RPMI7951 (cell line): Measurements from ENCODE around the gene C10orf71. TPM values are rescaled to one million over a fixed set of nuclear protein-coding genes. Genes with fewer than 3 reads are reported as not detected.

Experiments used
- DNase-seq: peaks from one replicate; pipeline ENCODE4 v3.0.0-alpha.2; 2012; ENCODE audit warnings: low read depth
- total RNA-seq: library from RNA; depleted of rRNA; stranded (reverse); fragments of >200 nt; shearing (Covaris generic); gene quantifications from 2 replicates; pipeline ENCODE4 v1.2.3, GENCODE V29; 2014

Gene C10orf71
- total RNA-seq, 1 experiment from 2014 or later = not detected

DNA sequence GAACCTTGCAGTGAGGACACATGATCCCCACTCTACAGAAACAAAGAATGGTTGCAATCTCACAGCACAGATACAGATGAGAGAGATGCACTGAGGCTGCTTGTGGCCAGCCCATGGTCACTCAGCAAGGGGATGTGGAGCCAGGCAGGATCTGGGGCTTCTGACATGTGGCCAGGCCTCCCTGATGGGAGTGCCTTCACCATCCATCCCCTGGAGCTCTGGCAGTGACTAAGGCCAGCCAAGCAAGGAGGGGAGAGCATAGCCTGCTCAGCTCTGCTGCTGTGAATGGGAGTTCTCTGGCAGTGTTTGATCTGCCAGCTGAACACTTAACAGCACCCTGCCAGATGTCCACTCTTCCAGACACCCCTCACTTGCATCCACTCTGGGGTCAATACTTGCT lies 19.8 kb downstream of the C10orf71 start:
- no peak for DNase-seq

DNA sequence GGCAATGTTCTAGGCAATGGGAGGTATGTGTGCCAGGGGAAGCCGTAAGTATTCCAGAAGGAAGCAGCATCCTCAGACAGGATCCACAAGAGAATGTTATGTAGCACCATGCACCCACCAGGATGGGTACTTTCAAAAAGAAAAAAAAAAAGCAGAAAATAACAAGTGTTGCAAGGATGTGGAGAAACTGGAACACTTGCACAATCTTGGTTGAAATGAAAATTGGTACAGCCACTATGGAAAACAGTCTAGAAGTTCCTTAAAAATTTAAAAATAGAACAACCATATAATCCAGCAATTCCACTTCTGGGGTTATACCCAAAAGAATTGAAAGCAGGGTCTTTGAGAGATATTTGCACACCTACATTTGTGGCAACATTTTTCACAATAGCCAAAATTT lies 20.2 kb downstream of the C10orf71 start:
- DNase-seq = no peak

DNA sequence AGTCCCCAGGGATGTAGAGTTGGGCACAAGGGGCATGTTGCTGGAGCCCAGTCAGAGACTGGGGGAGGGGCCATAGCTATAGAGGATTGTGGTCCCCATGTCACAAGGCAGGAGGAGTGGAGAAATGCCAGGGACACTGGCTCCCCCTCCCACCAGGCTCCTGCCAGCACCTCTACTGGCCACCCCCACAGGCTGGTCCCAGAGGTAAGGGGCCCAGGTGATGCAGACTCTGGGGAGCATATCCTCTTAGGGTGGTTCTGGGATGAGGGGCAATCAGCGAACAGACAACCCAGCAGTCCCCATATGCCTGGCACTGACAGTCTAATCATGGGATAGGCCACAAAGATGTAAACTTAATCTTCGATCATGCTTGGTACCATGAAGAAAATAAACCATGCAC lies 21.2 kb downstream of the C10orf71 start:
- no peak for DNase-seq

DNA sequence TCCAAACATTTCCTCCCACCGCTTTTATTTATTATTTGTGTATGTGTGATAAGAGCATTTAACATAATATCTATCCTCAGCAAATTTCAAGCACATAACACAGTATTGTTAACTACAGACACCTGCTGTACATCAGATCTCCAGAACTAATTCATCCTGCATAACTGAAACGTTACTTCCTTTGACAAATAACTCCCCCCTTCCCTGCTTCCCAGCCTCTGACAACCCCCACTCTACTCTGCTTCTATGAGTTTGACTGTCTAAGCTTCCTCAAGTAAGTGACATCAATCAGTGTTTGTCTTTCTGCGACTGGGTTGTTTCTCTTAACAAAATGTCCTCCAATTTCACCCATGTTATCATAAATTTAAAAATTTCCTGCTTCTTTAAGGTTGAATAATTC lies 22.1 kb downstream of the C10orf71 start:
- DNase-seq = no peak

DNA sequence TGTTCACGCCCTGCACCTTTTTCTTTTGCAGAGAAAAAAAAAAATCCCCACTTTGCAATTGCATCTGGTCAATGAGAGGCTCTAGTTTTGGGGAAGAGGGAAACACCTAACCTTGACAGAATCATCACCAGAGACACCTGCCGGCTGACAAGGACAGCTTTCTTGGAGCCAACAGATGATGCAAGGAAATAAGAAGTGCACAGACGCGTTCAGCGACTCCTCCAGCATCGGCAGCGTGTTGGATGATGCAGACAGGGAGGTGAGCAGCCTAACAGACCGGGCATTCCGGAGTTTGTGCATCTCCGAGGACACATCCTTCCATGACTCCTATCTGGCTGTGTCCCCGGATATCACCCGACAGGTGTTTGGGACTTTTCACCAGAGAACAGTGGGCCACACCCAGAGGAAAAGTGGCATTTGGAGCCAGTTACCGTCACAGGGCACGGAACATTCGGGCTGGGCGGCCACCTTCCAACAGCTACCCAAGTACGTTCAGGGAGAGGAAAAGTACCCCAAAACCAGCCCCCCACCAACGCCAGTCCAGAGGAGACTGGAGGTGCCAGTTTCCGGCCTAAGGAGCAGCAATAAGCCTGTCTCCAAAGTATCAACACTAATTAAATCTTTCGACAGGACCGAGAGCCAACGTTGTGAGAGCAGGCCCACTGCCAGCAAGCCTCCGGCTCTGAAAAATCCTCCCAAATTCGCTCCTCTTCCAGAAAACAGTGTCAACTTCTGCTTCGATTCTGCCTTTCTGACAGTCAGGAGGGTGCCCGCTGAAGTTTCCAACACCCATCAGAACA lies 23.6 kb downstream of the C10orf71 start:
- DNase-seq = no peak

DNA sequence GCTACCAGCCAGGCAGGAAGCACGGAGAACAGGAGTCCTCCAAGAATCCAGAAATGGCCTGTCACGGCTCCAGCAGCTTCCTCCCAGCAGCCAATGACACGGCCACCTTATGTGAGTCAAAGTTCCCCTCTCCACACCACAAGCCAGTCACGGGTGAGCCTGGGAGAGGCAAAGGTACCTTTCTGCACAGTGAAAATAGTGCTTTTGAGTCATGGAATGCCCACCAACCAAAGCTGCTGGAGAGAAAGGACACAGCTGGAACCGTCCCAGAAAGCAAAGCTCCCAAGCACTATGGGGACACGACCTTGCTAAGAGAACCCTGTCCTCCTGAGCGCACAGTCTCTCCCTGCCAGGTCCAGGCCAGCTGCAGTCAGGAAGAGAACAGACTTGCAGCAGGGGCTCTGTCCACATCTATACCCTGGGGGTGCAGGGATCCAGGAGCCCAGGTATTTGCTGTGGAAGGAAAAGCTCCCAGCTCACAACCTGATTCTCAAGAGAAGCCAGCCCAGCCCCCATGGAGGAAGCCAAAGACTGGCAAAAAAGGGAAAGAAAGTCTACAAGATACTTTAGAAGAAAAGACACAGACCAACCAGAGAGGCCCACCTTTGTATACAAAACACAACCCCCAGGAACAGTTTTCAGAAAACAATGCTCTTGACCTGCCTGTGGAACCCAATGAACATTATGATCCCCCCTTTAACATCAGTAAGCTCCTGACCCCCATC lies 24.4 kb downstream of the C10orf71 start:
- no peak for DNase-seq

DNA sequence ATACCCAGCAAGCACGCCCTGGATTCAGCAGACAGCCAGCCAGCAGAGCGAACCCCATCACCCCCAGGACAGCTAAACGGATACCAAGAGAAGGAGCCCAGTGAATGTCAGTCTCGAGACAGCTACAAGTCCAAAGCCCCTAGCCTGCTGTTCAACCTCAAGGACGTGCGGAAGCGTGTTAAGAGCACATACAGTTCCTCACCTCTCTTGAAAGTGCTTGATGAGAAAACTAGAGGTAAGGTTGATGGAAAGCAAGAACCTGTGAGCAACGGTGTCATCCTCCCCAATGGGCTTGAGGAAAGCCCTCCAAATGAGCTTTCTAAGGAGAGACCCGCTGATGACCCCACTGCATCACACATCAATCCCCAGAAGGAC lies 24.9 kb downstream of the C10orf71 start:
- DNase-seq = no peak

DNA sequence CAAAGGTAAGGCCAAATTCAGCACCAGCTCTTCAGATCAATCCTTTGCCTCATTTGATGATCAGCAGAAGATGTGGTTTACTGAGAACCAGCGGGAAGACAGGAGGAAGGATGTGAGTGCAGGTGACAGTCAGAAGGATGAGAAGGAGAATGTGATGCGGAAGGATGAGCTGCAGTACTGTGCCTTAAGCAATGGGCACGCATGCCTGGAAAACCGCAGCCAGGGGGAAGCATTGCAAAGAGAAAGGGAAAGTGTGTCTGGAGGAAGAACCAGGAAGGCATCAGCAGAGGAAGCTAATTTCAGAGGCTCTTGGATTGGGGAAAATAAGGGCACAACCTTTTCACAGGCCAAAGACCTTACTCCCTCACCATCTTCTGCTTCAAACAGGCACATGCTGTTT lies 25.7 kb downstream of the C10orf71 start:
- peak; percentile 13 for DNase-seq

DNA sequence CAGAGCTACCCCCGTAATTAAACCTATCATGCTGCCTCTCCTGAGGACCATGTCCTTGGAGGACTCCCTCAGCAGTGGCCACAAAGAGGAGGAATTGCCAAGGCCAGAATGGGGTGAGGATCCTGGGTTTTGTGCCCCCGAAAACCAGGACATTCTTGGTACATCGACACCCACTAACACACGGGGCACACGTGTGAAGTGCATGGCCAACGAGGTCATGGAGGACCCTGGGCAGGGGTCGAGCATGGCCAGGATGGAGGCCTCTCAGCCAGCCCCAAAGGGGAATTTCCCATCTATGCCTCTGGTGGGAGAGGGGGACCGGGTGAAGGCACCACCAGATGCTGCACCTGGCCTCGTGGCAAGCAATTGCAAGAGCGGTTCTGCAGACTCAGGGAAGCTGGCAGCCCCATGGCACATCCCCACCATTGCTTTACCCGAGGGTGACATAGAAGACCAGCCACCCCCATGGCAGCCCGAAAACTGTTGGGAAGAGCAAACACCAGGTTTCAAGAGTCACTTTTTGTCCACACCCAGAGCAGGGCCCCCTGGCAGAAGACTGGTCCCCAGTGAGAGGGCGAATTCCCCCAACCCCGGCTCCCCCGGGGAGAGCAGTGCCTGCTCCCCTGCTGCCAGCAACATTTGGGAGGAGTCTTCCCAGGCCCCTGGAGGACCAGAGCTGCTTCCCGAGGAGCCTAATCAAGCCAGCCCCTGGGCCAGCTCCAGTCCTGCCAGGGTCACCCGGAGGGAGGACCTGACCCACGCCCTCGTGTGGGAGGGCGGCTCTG lies 26.4 kb downstream of the C10orf71 start:
- no peak for DNase-seq

DNA sequence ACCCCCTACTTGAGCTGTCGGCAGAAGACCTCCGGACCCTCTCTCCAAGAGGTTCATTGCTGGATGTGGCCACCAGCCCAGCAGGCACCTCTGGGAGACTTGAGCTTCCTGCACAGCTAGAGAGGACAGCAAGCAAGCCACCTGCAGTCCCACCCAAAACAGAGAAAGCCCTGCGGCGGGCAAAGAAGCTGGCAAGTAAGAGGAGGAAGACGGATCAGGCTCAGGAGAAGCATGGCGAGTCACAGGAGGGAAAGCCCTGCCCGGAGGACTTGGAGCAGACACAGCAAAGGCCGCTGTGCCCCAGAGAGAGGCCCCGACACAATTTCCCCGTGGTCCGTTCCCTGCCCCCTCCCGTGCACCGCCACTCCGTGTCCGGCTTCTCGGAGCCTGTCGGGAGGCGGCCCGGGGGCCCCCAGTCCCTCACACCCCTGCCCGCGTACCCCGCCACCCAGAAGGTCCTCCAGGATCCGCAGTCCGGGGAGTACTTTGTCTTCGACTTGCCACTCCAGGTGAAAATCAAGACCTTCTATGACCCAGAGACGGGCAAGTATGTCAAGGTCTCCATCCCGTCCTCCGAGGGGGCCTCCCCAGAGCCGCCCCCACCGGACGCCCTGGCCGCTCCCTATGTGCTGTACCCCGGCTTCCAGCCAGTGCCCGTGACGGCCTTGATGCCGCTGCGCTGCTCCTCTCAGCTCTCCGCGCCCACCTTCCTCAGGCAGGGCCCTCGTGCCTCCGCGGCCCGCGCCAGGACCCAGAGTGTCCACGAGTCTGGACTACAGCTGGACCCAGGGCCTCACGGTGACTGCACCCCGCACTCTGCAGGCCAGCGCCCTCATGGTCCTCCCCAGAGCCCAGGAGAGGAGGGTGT lies 27.2 kb downstream of the C10orf71 start:
- DNase-seq = no peak

DNA sequence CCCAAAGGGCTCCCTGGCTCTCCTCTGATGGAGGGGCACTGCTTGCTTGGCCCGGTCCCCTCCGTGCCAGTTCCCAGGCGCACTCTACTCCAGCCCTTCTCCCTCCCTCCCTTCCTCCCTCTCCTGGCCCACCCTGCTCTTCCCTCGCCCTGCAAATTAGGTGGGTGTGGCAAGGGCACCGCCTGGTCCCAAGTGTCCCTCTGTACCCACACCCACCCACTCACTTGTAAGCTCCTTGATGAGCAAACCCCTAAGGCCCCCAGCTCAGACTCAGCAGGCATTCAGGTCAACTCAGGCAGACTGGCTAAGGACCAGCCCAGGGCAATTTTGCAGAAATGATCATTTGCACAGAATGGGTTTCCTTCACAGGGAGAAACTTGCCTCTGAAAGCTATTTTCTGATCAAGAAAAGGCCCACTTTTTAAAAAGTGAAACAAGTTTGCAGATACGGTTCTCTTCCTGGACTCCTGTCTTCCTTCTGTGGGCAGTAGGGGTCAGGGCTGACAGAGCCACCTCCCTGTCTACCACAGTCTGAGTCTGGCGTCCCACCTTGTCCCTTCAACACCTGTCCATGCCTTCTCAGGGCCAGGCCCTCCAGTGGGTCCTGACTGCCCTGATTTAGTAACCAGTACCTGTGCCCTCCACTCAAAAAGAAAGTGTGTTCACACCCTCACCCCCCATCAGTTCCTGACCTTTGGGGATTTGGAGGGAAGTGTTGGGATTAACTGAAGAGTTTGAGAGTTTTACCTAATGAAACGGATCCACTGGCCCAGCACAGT lies 28.3 kb downstream of the C10orf71 start:
- DNase-seq = no peak

DNA sequence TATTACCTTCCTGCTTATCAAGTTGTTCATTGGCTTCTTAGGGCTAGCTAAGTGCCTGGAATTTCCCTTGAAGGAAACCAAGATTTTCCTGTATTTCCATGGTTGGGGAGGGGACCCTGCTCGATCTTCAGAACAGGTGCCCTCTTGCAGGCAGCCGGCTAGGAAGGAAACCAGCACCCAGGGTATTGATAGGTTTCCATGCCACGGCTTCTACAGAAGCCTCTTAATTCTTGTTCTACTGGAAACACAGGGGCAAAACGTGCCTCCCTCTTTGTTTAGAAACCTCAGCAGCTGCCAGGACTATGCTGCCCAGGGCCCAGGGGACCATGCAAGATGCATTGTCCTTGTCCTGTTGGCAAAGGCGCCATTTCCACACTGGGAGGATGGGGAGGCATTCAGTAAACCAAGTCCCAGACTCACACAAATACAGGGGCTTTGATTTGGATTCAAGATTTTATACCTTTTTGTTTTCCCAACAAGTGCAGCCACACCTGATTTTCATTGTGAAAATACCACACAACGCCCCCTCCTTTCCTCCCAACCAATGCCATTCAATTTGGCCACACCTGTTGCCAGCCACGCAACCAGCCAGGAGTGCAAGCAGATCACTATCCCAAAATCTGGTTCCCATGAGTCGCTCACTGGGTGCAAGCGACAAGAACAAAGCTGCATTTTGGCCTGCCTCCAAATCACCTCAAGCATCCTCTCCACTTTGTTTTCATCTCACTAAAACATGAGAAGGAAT lies 29.6 kb downstream of the C10orf71 start:
- no peak for DNase-seq

DNA sequence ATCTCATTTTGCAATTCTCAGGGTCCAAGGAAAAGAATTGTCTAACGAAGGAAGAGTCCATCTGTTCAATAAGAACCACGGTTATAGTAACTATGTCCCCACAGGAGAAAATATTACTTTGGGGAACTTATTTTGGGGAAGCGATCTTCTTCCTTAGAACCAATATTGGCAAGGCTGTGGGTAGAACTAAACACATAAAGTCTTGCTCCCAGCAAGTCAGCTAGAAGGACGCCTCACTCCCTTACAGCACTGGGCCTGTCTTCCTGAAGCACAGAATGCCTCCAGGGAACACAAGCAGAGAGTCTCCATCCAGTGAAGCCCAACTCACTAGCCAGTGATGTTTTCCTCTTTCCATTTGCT lies 30.2 kb downstream of the C10orf71 start:
- DNase-seq = no peak

DNA sequence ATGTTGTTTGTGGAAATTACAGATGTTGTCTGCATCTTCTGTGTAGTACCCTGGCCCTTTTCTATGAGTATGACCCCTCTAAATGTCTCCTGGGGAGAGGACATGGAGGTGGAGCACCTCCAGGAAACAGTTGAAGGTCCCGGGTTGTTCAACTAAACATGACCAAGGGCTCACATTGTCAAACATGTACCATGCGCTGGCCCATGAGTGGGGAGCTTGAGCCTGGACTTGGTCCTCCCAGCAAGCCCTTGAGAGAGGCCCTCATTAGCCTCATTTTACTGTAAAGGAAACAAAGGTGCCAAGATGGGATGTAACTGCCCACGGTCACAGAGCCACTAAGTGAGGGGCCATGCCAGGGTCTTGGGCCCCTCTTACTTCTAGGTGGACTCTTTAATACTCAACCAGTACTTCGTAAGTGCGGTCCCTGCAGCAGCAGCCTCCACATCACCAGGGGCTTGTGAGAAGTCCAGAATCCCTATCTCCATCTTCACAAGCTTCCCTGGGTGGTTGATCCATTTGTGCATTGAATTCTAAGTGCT lies 31.2 kb downstream of the C10orf71 start:
- no peak for DNase-seq

DNA sequence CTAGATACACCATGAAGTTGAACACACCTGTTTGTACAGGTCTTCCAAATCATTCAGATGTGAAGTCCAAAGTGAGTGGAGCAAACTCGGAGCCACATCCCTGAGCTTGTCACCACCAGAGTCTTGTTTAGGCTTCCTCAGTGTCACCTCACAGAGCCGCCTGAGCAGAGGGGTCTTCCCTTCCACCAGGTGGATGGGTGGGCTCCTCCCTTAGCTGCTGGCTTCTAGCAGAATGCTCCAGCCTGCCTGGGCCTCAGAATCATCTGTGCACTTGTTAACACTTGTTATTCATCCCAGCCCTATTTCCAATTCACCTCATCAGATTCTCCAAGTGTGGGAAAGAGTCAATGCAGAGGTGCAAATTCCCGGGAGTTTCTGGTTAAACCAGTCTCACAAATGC lies 32.5 kb downstream of the C10orf71 start:
- DNase-seq = no peak

DNA sequence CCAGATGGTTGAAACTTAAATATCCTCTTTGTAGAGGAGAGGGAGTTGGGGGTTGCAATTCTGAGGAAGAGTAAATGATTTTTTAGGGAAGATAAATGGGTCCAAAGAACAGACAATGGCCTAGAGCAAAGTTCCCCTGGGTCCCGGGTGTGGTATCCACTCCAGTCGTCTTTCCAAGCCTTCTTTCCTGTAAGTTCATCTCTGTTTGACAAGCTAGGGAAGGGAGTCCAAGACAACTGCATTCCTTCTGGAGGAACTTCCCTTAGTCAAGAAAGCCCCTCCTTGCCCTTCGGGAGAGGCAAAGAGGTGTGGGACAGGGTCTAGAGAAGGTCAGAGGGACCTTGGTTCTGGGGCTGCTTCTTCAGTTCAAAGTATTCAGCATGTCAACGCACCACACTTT lies 33.4 kb downstream of the C10orf71 start:
- no peak for DNase-seq

DNA sequence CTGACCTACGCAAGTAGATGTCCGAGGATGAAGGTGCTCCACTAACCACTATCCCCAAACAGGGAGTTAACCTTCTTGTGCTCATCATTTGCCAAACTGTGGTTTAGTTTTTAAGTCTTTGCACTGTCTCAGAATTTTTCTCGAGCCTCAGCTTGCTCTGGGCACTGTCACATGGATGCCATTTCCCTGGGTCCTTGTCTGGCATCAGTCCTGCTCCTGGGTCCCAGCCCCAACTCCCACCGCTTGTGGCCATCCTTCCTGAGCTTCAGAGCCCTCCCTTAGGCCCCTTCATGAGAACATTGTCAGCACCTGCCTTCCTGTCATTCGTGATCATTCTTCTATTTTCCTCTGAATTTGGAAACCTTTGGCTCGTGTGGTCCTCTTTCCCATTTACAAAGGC lies 33.8 kb downstream of the C10orf71 start:
- DNase-seq = no peak

DNA sequence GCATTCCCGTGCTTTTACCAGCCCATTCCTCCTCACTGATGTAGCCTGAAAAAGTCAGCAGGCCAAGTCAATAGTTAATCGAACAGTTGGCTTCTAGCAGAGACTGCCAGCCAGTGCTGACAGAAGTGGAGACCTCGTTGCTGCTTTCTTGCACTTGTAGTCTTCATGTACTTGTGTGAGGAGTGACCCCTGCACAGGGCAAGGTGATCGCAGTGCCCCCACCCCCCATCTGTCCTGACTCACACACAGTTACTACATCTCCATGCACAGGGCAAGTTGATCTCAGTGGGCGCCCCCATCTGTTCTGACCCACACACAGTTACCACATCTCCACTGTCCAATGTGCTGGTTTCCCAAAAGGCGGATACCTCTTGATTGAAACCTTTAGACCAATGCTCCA lies 34.2 kb downstream of the C10orf71 start:
- DNase-seq = no peak

DNA sequence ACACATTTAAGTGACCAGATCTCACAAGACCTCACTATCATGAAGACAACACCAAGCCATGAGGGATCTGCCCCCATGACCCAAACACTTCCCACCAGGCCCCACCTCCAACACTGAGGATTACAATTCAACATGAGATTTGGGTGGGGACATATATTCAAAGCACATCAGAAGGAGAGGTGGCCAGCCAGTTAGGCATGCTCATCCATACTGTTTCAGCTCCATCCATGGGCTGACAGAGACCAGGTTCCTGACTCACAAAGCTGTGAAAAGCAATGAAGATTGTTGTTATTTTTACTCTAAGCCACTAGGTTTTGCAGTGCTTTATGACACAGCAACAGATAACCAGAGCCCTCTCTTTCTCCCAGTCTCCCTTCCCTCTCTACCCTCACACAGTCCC lies 36.0 kb downstream of the C10orf71 start:
- DNase-seq = no peak

DNA sequence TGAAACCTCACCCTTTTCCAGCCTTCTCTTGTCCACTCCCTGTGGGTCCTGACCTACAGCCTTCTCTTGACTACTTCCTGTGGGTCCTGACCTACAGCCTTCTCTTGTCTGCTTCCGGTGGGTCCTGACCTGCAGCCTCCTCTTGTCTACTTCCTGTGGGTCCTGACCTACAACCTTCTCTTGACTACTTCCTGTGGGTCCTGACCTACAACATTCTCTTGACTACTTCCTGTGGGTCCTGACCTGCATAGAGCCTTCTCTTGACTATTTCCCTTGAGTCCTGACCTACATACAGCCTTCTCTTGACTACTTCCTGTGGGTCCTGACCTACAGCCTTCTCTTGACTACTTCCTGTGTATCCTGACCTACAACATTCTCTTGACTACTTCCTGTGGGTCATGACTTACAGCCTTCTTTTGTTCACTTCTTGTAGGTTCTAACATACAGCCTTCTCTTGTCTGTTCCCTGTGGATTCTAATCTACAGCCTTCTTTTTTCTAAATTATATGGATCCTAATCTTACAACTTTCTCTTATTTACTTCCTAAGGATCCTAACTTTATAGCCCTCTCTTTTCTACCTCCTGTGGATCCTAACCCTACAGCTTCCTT lies 36.5 kb downstream of the C10orf71 start:
- no peak for DNase-seq
